ENCODE results near the gene GOLGA6D.
"Not testable (repeated sequence)": the region's sequence is repeated elsewhere in the genome, so short reads cannot be mapped to it uniquely, and the experiment has no call there.

Gene GOLGA6D, protein sequence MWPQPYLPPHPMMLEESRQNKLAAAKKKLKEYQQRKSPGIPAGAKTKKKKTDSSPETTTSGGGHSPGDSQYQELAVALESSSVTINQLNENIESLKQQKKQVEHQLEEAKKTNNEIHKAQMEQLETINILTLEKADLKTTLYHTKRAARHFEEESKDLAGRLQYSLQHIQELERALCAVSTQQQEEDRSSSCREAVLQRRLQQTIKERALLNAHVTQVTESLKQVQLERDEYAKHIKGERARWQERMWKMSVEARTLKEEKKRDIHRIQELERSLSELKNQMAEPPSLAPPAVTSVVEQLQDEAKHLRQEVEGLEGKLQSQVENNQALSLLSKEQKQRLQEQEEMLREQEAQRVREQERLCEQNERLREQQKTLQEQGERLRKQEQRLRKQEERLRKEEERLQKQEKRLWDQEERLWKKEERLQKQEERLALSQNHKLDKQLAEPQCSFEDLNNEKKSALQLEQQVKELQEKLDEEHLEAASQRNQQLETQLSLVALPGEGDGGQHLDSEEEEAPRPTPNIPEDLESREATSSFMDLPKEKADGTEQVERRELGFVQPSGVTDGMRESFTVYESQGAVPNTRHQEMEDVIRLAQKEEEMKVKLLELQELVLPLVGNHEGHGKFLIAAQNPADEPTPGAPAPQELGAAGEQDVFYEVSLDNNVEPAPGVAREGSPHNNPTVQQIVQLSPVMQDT

DNA sequence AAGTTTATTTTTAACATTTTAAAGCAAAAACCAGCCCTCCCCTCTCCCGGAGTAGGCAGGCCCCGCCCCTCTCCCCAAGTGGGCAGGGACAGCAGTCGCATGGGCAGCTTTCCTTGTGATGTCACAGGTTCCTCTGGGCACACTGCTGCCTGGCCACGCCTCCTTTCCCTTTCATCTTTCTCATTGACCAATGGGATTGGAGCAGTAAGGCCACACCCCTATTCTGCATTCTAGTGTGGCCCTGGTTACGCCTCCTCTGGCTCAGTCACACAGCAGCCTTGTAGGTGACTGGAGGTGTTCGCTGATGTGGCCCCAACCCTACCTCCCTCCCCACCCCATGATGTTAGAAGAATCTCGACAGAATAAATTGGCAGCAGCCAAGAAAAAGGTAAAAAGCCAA is at the start of gene GOLGA6D:
Gene GOLGA6D (plus strand): TSS at position 264 of the 400 bp plus-strand sequence. CDS start 41 bp downstream, at position 305.
- not testable (repeated sequence) for DNase-seq

DNA sequence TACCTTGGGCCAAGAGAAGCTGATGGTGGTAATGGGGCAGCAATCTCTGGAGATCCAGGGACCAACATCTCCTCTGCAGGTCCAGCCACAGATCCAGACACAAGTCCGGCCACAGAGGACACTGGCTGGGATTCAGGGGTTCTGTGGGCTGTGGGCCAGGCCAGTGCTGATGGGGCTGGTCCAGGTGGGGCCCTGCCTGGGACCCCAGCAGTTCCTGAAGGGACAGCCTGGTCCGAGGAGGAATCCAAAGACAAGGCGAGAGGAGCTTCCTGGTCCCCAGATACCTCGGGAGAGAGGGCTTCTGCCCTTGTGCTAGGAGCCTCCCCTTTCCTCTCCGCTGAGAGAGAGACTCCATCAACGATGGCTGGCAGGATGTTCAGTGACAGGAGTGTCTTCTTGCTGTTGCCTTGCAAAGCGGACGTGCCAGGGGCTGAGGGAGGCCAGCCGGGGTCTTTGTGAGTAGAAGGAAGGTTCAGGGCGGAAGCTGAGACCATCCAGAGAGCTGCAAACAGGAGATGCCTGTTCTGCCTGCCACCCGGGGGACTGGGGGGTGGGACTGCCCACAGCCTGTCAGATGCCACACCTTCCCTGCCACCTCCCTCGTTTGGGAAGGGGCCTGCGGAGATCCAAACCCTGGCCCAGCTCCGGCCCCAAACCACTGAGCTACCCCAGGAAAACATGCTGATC is 49.0 kb upstream of the GOLGA6D start:
- no peak for DNase-seq

DNA sequence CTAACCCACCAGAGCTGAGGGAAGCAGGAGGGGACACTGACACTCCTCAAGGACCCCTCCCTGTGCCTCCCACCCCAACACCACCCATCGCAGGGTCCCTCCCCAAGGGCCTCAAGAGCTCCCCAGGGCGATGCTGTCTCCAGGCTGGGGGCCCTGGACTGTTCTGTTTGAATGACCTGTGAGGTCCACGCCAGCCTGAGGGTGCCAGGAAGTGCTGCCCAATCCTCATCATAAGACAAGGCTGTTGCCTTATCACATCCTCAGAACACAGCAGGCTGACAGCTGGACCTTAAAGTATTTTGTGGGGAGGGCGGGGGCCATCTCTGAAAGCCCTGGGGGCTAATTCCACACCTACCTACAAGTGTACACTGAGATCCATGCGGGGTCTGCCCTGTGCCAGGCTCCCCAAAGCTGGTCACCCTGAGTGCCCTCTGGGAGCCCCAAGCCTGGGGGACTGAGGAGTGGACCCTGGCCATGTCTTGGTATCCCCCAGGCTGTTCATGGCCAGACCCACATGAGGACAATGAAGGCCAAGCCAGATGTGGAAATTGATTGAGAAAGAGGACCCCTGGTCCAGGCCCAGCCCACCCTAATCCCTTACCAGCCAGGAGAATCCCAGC is 48.3 kb upstream of the GOLGA6D start:
- DNase-seq: no peak

DNA sequence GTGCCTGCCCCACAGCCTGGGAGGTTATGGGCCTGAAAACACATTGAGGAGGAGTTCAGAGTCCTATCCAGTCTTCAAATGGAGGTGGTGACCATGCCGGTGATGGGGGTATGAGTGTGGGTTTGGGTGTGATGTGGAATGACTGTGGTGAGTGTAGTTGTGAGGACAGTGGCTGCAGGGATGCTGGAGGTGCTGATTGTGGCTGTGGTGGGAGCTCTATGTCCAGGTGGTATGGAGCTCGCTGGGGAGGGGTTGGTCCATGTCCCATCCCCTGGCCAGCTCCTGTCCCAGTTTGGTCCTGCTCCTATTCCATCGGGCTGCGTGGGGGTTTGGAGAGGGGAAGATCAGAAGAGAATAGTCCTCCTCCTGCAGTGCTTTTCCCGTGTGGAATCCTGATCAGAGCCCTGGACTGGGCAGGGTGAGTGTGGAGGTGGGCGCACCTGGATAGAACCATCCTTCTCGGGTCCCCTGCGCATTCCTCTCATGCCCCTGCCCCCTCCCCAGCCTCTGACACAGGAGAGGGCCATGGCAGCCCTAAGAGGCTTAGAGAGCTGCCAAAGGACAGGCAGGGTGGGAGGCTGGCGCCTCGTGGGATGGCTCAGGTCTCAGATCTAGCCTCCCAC is 47.5 kb upstream of the GOLGA6D start:
- no peak for DNase-seq

DNA sequence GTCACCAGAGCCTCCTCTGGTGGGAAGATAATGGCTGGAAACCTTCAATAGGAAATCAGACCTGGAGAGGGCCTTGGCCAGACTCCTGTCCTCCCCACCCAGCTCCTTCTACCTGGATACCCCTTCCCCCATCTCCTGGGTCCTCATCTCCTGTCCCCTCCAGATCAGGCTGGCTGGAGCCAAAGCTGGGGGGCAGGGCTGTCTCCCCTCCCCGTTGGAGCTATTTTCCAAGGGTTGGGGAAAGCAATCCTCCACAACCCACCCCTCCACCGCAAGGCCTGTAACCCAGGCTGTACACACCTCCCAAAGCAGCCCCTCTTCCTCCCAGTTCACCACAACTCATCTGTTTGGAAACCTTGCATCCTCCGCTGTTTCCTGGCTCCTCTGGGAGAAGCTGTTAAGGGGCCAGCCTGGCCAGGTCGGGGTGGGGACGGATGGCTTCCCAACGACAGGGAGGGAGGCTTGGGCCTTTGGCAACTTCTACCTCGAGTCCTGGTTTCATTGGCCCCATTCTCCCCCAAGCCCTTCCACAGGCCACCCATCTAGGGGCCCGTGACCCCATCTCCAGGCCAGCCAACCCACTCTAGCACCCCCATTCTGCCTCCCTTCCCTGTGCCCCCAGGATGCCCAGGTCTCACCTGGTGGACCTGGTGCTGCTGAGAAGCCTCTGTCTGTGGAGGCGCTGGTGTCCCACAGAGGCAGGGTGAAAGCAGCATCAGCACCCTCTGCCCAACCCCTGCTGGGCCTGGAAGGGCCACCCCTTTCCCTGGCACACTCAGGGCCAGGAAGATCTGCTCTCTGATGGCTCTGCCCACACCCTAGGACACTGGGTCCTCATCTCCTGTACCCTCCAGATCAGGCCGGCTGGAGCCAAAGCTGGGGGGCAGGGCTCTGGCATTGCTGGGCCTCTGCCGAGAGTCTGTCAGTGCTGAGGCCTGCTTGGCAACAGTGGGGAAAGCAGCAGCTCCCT is 46.6 kb upstream of the GOLGA6D start:
- no peak for DNase-seq

DNA sequence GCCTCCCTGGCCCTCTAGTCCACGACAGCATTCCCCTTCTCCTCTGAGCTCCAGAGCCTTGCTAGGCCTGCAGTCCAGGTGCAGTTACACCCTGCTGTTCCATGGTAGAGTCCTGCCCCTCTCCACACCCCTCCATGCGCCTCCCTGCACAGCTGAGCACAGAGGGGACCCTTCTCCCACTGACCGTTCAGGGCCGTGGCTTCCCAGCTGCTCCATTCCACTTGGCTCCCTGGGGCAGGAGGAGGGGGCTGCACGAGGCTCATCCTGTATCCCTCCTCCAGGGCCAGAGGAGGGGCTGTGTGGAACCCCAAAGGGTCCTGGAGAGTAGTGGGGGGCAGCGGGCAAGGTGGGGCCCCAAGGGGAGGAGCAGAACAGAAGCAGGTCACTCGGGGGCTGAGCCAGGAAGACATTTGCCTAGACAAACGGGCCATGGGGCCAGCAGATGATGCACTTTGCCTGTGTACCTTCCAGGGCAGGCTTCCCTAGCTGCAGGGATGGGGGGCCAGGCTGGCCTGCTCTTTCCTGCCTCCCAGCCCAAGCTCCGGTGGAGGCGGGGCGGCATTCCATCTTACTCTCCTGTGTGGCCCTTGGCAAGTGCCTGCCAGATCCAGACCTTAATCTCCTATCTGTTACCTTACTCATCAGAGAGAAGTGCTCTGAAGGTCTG is 45.2 kb upstream of the GOLGA6D start:
- no peak for DNase-seq

DNA sequence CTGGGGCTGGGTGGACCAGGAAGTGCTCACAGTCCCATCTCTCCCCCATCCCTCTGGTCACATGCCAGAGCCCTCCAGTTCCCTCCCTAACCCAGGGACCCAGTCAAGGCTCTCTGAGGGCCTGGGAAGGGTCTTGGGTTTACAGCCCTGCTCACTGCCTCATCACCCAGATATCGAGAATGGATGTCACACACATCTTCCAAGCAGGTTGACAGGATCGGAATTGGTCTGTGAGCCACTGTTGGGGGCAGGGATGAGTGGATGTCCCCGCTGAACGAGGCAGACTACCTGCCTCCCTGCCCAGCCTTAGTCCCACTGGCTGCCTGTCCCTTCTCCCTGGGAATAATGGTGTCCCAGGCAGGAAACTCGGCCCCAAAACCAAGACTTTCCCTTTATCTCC is 44.5 kb upstream of the GOLGA6D start:
- DNase-seq: no peak

DNA sequence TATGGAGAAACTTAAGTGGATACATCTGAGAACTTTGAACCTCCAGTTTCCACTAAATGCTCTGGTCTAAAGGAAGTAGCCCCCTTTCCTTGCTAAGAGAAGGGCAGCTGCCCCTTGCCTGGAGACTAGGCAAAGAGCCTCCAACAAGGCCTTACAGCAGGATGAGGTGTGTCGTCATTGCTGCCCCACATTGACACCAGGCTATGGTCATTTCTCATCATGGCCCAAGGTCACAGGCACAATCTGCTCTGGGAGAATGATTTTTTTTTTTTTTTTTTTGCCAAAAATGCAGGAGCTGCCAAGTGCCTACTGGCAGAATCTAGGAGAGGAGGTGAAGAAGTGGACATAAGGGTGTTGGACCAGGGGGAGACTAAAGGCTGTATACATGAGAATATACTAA is 36.9 kb upstream of the GOLGA6D start:
- not testable (repeated sequence) for DNase-seq

DNA sequence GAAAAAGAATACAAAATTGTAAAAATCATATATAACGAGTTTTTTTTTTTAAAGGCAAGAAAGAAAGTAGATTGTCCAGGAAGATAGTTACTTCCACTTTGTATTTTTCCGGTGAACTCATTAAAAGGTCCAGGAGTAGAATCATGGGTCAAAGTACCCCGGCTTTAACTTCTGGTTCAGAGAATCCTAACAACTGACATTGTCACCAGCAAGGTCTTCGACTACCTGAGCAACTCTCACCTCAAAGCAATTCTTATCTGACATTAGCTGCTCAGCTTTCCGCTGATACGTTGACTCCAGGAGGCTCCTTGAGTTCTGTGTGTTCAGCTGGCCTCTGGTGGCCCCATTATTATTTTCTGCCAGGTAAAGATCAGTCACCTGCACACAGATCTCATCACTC is 33.6 kb upstream of the GOLGA6D start:
- not testable (repeated sequence) for DNase-seq

DNA sequence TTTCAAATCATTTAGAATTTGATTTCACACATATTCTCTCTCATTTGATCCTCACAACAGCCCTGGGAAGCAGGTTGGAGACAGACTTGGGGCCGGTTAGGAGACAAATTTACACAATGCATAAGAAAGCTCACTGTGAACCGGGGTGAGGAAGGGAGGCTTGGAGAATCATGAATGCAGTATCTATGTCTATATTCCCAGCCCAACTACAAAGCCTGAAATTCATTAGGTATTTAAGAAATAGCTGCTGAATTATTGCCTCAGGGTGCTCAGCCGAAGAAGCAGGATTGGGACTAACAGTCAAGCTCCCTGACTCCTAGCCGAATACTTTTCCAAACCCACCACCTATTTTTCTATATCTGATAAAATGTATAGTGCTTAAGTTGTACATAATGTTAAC is 32.9 kb upstream of the GOLGA6D start:
- DNase-seq: no peak

DNA sequence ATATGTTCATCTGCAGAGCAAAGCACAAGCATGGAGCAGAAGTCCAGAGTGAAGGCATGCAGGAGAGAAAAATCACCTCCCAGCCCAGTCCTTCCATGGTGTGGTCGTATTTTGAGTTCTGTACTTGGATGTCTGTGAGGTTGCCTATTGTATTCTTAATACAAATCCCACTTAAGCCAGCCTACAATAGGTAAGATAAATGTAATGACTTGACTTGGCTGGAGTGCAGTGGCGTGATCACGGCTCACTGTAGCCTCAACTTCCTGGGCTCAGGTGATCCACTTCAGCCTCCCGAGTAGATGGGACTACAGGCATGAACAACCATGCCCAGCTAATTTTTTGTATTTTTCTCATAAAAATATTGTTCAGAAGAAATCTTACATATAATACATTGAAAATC is 31.3 kb upstream of the GOLGA6D start:
- DNase-seq: not testable (repeated sequence)

DNA sequence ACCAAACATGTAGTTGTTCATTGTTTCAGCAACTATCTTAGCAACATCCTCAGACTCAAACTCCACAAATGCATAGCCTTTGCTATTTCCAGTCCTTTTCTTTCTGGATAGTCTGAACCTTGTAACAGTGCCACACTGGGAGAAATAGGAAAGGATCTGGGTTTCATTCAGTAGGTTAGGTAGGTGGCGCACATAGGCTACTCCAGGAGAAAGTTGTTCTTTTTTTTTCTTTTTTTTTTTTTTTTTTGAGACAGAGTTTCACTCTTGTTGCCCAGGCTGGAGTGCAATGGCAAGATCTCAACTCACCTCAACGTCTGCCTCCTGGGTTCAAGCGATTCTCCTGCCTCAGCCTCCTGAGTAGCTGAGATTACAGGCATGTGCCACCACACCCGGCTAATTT is 30.4 kb upstream of the GOLGA6D start:
- DNase-seq: not testable (repeated sequence)

DNA sequence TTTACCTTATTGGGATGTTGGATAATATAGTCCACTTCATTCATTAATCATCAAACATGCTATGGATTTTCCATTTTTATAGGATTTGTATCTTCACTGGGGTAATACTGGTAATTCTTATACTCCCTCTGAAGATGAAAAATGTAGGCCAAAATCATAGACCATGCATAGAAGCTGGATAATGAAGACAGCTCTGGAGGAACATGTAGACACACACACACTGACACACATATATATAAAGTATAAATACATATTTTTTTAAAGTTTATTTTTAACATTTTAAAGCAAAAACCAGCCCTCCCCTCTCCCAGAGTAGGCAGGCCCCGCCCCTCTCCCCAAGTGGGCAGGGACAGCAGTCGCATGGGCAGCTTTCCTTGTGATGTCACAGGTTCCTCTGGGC is 24.6 kb upstream of the GOLGA6D start, which contains the start of gene GOLGA6C:
Gene GOLGA6C (plus strand): TSS at position 301 of the 400 bp plus-strand sequence. CDS start 265 bp downstream, outside the sequence.
- not testable (repeated sequence) for DNase-seq

DNA sequence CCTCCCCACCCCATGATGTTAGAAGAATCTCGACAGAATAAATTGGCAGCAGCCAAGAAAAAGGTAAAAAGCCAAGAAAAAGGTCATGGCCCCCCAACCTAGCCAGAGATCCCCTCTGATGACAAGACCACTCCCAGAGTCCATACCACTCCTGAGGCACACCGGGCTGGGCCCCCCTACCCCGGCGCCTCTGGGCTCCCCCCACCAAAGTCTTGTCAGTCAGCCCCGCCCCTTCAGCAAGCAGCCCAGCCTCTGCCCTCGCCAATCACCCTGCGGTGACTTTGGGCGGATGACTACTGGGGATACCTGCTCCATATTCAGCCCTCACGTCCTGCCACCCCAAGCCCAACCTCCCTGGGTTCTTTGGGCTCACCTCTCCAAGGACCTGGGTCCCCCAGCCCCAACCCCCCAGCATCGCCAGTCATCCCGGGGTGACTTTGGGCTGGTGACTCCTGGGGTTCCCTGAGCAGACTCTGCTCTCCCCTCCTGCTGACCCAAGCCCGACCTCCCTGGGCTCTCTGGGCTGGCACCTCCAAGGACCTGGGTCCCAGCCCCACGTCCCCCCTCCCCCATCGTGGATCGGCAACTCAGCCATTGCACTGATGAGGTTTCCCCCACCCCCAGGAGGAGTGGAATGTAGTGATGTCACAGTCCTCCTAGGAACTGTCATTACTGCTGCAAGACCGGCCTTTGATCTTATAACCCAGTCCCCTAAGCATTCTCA is 23.9 kb upstream of the GOLGA6D start:
- DNase-seq: not testable (repeated sequence)

DNA sequence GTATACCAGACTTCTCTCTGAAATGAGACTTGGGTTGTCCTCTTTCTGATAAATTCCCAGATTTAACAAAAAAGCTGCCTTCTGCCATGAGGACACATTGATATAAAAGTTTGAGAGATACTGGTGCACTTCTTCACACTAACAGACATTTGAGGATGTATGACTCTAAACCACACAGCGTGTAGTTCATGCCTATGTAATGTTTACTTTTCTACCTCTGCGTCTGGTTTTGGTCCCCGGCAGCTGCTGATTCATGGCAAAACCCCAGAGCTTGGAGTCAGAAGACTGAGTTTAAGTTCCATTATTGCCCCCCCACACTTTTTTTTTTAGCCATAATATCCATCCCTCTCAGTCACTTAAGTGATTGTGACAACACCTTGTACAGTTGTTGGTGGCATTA is 22.8 kb upstream of the GOLGA6D start:
- not testable (repeated sequence) for DNase-seq

DNA sequence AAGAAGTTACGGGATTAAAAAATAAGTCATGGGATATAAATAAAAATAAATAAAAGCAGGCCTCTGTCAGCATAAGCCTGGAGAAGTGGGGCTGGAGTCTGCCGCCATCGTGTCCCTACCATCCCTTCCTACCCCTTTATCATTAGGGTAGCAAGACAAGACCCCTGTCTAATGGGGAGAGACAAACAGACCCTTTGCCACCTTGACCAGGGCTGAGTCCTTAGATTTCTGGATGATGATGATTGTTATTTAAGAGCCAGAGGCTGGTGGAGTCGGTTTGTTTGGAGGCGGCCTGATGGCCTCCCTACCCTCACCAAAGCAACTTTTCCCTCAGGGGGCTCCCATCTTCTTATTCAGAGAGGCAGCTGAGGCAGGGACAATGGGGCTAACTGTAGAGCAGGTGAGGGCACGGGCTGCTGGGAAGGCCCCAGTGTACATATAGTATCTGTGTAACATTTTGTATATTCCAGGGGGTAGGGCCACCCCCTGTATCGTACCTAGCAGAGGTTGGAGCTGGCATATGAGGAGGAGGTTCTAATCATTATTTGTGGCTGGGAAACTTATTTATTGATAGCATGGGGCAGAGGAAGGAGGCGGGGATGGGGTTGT is 8.8 kb upstream of the GOLGA6D start:
- not testable (repeated sequence) for DNase-seq

DNA sequence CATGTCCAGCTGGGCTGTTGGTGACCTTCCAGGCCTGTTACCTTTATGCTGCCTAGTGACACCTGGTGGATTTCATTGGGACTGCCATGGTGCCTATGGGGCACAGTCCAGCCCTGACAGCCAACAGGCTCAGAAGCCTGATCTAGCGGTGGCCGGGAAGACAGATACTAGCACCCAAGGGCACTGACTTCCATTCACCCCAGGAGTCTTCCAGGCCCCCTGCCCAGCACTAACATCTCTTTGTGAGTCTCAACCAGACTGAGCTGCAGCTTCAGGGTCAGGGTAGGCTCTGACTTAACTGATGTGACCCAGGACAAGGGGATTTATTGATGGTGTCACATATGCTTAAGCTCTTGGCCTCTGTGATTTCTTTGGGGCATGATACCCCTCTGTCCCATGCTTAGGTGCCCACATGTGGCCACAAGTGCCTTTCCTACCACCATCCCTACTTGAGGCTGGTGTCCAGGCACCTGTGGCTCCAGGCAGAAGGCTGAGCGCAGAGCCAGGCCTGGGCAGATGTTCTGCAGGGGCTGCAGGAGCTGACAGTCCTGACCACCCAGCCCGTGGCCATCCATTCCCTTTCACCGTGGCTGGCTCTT is 8.0 kb upstream of the GOLGA6D start:
- DNase-seq: not testable (repeated sequence)

DNA sequence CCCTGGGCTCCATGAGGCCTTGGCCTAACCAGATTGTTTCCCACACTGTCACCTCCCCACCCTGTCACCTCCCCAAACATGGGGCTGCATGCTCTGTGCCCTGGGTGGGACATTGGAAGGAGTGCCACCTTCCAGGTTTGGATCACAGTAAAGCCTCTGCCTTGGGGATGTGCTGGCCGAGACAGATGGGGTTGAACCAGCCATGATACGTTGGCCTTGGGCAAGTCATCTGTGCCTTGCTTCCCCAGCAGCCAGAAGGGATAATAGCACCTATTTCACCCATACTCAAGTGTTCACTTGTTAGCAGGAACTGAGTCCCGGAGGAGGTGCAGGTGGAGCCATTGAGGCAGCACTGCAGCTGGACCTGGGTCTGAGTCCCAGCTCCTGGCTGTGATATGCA is 7.0 kb upstream of the GOLGA6D start:
- DNase-seq: not testable (repeated sequence)

DNA sequence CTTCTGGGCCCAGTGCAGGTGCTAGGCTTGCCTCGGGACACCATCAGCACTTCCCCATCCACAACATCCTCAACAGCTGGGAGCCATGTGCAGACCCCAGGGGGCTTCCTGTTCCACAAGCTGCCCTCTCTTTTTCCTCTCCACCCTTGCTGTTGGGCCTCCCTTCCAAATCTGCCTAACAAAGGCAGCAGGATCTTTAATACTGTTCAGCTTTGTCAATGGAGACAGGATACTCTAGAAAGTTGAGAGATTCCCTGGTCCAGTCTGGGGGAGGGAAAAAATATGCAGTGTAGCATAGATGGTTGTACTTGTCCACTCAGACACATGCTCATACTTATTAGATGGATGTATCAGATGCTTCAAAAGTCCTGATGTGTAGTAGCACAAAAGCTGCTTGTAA is 4.1 kb upstream of the GOLGA6D start:
- DNase-seq: not testable (repeated sequence)
